ENCODE results near the gene EML6.

The EML6 gene

GRCh38 chr2:54740333-54740732 is 16.9 kb downstream of the EML6 start:
- in situ Hi-C loops (cut with MboI; ENCODE audit: low pct_unique_long_range_greater_than_20kb, low sequenced_read_pairs): no loop called here
- DNase-seq: no peak

- DNase-seq: no peak
- in situ Hi-C loops (cut with MboI; ENCODE audit: low pct_unique_long_range_greater_than_20kb, low sequenced_read_pairs): no loop called here
Measured at GRCh38 chr2:54741250-54741649, 17.8 kb downstream of the EML6 start.

GRCh38 chr2:54750040-54750439 is 26.6 kb downstream of the EML6 start:
- in situ Hi-C loops (cut with MboI; ENCODE audit: low pct_unique_long_range_greater_than_20kb, low sequenced_read_pairs): no loop called here
- DNase-seq: no peak

GRCh38 chr2:54752439-54752838 is 29.0 kb downstream of the EML6 start:
- in situ Hi-C loops (cut with MboI; ENCODE audit: low pct_unique_long_range_greater_than_20kb, low sequenced_read_pairs): no loop called here

GRCh38 chr2:54755641-54756326 is 32.3 kb downstream of the EML6 start:
- DNase-seq: peak; percentile 54

More at GRCh38 chr2:54752439-54752838, 29.0 kb downstream of the EML6 start:
- DNase-seq: no peak

GRCh38 chr2:54757500-54757899 is 34.0 kb downstream of the EML6 start:
- peak; percentile 65 for DNase-seq
- in situ Hi-C loops (cut with MboI; ENCODE audit: low pct_unique_long_range_greater_than_20kb, low sequenced_read_pairs): no loop called here

More at GRCh38 chr2:54755641-54756326, 32.3 kb downstream of the EML6 start:
- in situ Hi-C loops (cut with MboI; ENCODE audit: low pct_unique_long_range_greater_than_20kb, low sequenced_read_pairs): no loop called here

GRCh38 chr2:54758951-54759350 is 35.5 kb downstream of the EML6 start:
- in situ Hi-C loops (cut with MboI; ENCODE audit: low pct_unique_long_range_greater_than_20kb, low sequenced_read_pairs): no loop called here

GRCh38 chr2:54760310-54760709 is 36.8 kb downstream of the EML6 start:
- DNase-seq: no peak
- in situ Hi-C loops (cut with MboI; ENCODE audit: low pct_unique_long_range_greater_than_20kb, low sequenced_read_pairs): no loop called here

More at GRCh38 chr2:54758951-54759350, 35.5 kb downstream of the EML6 start:
- DNase-seq: no peak

GRCh38 chr2:54763636-54764291 is 40.3 kb downstream of the EML6 start:
- DNase-seq: peak; percentile 30
- in situ Hi-C loops (cut with MboI; ENCODE audit: low pct_unique_long_range_greater_than_20kb, low sequenced_read_pairs): no loop called here

- DNase-seq: no peak
- in situ Hi-C loops (cut with MboI; ENCODE audit: low pct_unique_long_range_greater_than_20kb, low sequenced_read_pairs): no loop called here
Measured at GRCh38 chr2:54767921-54768320, 44.5 kb downstream of the EML6 start.

- no peak for DNase-seq
- in situ Hi-C loops (cut with MboI; ENCODE audit: low pct_unique_long_range_greater_than_20kb, low sequenced_read_pairs): no loop called here
Measured at GRCh38 chr2:54768772-54769428, 45.4 kb downstream of the EML6 start.

GRCh38 chr2:54770211-54770610 is 46.7 kb downstream of the EML6 start:
- no peak for DNase-seq
- in situ Hi-C loops (cut with MboI; ENCODE audit: low pct_unique_long_range_greater_than_20kb, low sequenced_read_pairs): no loop called here

- in situ Hi-C loops (cut with MboI; ENCODE audit: low pct_unique_long_range_greater_than_20kb, low sequenced_read_pairs): no loop called here
- DNase-seq: no peak
Measured at GRCh38 chr2:54770676-54771075, 47.2 kb downstream of the EML6 start.

GRCh38 chr2:54771166-54771885 is 47.9 kb downstream of the EML6 start:
- no peak for DNase-seq
- in situ Hi-C loops (cut with MboI; ENCODE audit: low pct_unique_long_range_greater_than_20kb, low sequenced_read_pairs): no loop called here

GRCh38 chr2:54772110-54772509 is 48.6 kb downstream of the EML6 start:
- DNase-seq: no peak
- in situ Hi-C loops (cut with MboI; ENCODE audit: low pct_unique_long_range_greater_than_20kb, low sequenced_read_pairs): no loop called here

- in situ Hi-C loops (cut with MboI; ENCODE audit: low pct_unique_long_range_greater_than_20kb, low sequenced_read_pairs): no loop called here
- no peak for DNase-seq
Measured at GRCh38 chr2:54772531-54772930, 49.1 kb downstream of the EML6 start.

GRCh38 chr2:54773233-54773632 is 49.8 kb downstream of the EML6 start:
- DNase-seq: no peak
- in situ Hi-C loops (cut with MboI; ENCODE audit: low pct_unique_long_range_greater_than_20kb, low sequenced_read_pairs): no loop called here

GRCh38 chr2:54773838-54774237 is 50.4 kb downstream of the EML6 start:
- no peak for DNase-seq

GRCh38 chr2:54775710-54776109 is 52.2 kb downstream of the EML6 start:
- in situ Hi-C loops (cut with MboI; ENCODE audit: low pct_unique_long_range_greater_than_20kb, low sequenced_read_pairs): no loop called here
- no peak for DNase-seq

More at GRCh38 chr2:54773838-54774237, 50.4 kb downstream of the EML6 start:
- in situ Hi-C loops (cut with MboI; ENCODE audit: low pct_unique_long_range_greater_than_20kb, low sequenced_read_pairs): no loop called here

- peak; percentile 21 for DNase-seq
- in situ Hi-C loops (cut with MboI; ENCODE audit: low pct_unique_long_range_greater_than_20kb, low sequenced_read_pairs): no loop called here
Measured at GRCh38 chr2:54776494-54776893, 53.0 kb downstream of the EML6 start.

Measured in KBM-7 (cell line).